Choroid plexus epithelial cell (primary cell): ENCODE results near the gene AATF.

Experiments used
- DNase-seq: peaks from one replicate; pipeline ENCODE4 v3.0.0-alpha.2; 2010; ENCODE audit warnings: low read depth
- H3K4me3 ChIP-seq: 2 replicates; pipeline ENCODE4 v1.5.1; 2011; ENCODE audit warnings: low read depth, mild to moderate bottlenecking, control low read depth, low read length, moderate library complexity
- TF ChIP-seq, protein P1 (sequence below): conservative IDR thresholded peaks from 2 replicates; pipeline ENCODE4 v1.5.1; 2011; ENCODE audit warnings: low read depth, mild to moderate bottlenecking, control low read depth, inconsistent platforms, low read length, moderate library complexity

The AATF gene, protein sequence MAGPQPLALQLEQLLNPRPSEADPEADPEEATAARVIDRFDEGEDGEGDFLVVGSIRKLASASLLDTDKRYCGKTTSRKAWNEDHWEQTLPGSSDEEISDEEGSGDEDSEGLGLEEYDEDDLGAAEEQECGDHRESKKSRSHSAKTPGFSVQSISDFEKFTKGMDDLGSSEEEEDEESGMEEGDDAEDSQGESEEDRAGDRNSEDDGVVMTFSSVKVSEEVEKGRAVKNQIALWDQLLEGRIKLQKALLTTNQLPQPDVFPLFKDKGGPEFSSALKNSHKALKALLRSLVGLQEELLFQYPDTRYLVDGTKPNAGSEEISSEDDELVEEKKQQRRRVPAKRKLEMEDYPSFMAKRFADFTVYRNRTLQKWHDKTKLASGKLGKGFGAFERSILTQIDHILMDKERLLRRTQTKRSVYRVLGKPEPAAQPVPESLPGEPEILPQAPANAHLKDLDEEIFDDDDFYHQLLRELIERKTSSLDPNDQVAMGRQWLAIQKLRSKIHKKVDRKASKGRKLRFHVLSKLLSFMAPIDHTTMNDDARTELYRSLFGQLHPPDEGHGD

DNA sequence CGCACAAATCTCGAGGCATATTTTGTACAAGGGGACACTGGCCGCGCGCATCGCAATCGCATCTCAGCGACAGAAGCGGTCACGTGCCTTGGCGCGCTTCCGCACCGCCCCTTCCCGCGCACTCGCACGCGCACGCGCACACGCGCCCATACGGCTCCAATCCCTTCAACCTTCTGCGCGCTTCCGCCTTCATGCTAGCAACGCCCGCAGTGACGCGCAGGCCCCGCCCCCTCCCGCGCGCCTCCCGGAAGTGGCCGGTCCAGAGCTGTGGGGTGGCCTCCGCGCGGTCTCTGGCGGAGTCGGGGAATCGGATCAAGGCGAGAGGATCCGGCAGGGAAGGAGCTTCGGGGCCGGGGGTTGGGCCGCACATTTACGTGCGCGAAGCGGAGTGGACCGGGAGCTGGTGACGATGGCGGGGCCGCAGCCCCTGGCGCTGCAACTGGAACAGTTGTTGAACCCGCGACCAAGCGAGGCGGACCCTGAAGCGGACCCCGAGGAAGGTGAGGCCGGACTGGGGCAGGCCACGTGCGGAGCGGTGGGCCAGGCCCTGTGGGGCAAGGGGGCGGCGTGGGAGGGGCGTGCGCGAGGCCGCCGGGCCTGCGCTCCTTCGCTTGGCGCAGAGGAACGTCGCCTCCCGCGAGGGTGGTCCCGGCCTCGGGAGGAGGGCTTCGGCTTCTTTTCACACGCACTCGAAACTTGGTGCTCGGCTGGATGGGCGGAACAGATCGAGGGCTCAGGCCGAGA is at the start of gene AATF:
Gene AATF (plus strand): TSS at position 238 of the 744 bp plus-strand sequence. CDS start 172 bp downstream, at position 410.
- TF ChIP-seq, protein P1, sequence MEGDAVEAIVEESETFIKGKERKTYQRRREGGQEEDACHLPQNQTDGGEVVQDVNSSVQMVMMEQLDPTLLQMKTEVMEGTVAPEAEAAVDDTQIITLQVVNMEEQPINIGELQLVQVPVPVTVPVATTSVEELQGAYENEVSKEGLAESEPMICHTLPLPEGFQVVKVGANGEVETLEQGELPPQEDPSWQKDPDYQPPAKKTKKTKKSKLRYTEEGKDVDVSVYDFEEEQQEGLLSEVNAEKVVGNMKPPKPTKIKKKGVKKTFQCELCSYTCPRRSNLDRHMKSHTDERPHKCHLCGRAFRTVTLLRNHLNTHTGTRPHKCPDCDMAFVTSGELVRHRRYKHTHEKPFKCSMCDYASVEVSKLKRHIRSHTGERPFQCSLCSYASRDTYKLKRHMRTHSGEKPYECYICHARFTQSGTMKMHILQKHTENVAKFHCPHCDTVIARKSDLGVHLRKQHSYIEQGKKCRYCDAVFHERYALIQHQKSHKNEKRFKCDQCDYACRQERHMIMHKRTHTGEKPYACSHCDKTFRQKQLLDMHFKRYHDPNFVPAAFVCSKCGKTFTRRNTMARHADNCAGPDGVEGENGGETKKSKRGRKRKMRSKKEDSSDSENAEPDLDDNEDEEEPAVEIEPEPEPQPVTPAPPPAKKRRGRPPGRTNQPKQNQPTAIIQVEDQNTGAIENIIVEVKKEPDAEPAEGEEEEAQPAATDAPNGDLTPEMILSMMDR: no peak
- peak within 1 kb of the TSS; percentile 90 for H3K4me3 ChIP-seq
- peak; percentile 96 for DNase-seq

DNA sequence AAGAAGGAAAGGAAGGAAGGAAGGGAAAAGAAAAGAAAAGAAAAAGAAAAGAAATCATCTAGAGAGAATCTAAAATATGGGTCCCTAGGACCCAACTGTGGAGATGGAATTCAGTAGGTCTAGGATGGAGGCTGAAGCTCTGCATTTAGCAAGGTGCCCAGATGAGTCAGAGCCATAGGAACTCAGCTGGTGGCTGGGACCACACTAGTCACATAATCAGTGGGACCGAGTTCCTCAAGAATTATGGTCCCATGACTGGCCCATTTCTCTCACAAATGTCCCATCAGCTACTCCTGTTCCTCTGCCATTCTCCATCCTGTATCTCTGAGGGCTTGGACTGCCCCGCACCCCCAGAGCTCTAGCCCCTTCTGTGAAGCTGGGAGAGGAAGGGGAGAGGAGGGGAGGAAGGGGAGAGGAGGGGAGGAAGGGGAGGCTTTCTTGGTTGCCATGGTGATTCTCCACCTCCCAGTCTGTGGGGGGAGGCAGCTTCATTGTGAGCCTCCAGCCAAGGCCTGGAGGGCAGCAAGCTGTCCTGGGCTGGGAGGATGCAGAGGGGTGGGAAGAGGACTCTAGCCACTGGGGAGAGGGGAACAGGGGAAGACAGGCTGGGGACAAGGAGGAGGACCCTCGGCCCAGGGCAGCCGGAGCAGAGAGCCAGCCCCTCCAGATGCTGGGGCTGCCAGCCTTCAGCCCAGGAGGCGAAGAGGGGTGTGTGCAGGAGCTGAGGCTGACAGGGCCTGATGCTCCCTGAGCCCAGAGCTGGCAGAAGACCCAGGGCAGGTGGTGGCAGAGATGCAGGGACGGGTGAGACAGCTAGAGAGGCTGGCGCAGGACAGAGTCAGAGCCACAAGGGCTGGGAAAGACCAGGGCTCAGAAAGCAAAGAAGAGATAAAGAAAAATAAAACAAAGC is 49.2 kb upstream of the AATF start:
- H3K4me3 ChIP-seq: no peak overlapping the region
- DNase-seq: no peak
- TF ChIP-seq, protein P1: no peak

DNA sequence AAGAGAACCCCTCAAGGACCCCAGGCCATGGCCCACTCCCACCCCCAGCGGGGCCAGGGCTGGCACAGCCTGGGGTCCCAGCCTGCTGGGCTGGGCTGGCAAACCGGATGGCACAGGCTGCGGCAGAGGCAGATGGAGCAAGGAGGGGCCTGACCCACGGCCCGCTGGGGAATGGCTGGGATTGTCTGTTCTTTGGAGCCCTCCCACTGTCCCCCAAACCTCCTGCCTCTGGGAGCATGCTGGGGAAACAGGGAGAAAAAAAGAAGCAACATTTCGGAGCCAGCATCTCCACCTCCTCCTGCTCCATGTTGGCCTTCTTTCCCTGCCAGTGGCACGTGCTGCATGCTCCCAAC is 48.6 kb upstream of the AATF start:
- no peak overlapping the region for H3K4me3 ChIP-seq
- TF ChIP-seq, protein P1: no peak
- DNase-seq: no peak

DNA sequence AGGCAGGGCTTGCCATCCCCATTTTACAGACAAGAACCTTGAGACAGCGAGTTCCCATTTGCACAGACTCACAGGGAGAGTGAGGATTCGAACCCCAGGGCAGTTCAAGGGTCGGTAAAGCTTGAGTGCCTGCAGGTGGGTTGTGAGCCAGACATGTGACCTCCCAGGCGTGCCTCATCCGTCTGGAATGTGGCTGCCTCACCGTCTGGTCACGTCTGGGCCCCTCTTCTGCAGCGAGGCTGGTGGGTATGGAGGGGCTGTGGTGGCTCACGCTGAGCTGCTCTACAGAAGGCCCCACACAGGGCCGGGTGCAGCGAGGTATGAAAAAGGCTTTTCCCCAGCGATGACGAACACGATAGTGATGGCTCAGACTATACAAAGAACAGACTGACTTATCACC is 47.2 kb upstream of the AATF start:
- no peak overlapping the region for H3K4me3 ChIP-seq
- peak; percentile 67 for DNase-seq
- TF ChIP-seq, protein P1: no peak

DNA sequence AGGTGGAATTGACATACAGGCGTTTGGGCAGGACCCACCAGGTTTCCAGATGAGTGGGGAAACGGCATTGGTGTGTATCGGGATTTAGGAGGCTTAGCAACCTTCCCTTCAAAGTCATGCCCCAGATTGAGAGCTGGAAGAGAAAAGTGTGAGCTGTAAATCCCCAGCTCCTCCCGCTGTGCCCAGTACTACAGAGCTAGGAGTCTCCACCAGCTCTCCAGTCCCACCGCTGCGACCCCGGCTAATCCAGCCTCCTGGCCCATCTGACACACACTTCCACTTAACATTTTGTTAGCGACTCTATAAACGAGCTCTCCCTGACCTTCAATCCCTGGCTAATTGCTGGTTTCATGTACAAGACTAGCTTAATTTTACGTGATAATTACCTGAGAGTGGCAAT is 41.3 kb upstream of the AATF start:
- no peak overlapping the region for H3K4me3 ChIP-seq
- no peak for DNase-seq
- TF ChIP-seq, protein P1: no peak

DNA sequence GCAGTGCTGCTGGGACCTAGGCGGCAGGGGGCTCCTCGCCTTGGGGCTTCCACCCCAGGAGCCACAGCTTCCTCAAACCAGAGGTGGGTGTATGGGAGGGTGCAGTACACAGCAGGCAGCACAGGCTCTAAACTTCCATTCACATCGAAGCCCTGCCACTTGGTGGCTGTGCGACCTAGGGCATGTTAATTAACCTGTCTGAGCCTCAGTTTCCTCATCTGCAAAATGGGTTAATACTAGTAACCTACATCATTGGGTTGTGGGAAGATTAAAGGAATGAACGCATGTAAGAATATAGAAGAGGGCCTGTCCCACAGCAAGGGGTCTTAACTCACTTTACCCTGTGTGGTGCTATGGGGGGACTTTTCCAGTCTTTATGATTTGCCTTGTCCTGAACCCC is 38.2 kb upstream of the AATF start:
- TF ChIP-seq, protein P1: no peak
- no peak for DNase-seq
- no peak overlapping the region for H3K4me3 ChIP-seq
